ENCODE results near the gene TMA7. TPM values are rescaled to one million over a fixed set of nuclear protein-coding genes. Genes with fewer than 3 reads are reported as not detected.

The TMA7 gene
- total RNA-seq, 1 donor from 2014 or later = 326 TPM

- Mint-ChIP-seq H3K27ac (ENCODE audit: unreplicated experiment) (peak overlapping the region; percentile 61), H3K27me3 (ENCODE audit: unreplicated experiment) (peaks cover 23% of the 10 kb centered on the region), H3K4me1 (ENCODE audit: unreplicated experiment) (peaks cover 36% of the 10 kb centered on the region), H3K9me3 (ENCODE audit: unreplicated experiment) (no peaks in the 10 kb centered on the region), H3K36me3 (ENCODE audit: low read depth, unreplicated experiment) (peaks cover 32% of the 10 kb centered on the region), H3K4me3 (ENCODE audit: unreplicated experiment) (peak overlapping the region; percentile 47)
- DNase-seq (ENCODE audit: low spot score) = no peak
- no peak for TF ChIP-seq CTCF (IDR thresholded peaks at IDR 0.05; ENCODE audit: unreplicated experiment)
Measured at GRCh38 chr3:48469046-48469915, 29.2 kb downstream of the TMA7 start.

GRCh38 chr3:48470286-48470685 lies 30.2 kb downstream of the TMA7 start:
- Mint-ChIP-seq H3K4me1 (ENCODE audit: unreplicated experiment) (peaks cover 34% of the 10 kb centered on the region), H3K27me3 (ENCODE audit: unreplicated experiment) (peaks cover 18% of the 10 kb centered on the region), H3K27ac (ENCODE audit: unreplicated experiment) (peak overlapping the region; percentile 84), H3K4me3 (ENCODE audit: unreplicated experiment) (peak overlapping the region; percentile 76), H3K36me3 (ENCODE audit: low read depth, unreplicated experiment) (peaks cover 38% of the 10 kb centered on the region), H3K9me3 (ENCODE audit: unreplicated experiment) (no peaks in the 10 kb centered on the region)
- TF ChIP-seq CTCF (IDR thresholded peaks at IDR 0.05; ENCODE audit: unreplicated experiment) = no peak
- DNase-seq (ENCODE audit: low spot score) = no peak

GRCh38 chr3:48472673-48472922 lies 32.5 kb downstream of the TMA7 start:
- H3K36me3 Mint-ChIP-seq (ENCODE audit: low read depth, unreplicated experiment) = peaks cover 38% of the 10 kb centered on the region
- no peak for DNase-seq (ENCODE audit: low spot score)
- H3K4me3 Mint-ChIP-seq (ENCODE audit: unreplicated experiment) = peak overlapping the region; percentile 99

GRCh38 chr3:48472923-48473616 lies 33.0 kb downstream of the TMA7 start:
- no peaks in the 10 kb centered on the region for H3K9me3 Mint-ChIP-seq (ENCODE audit: unreplicated experiment)
- peaks cover 14% of the 10 kb centered on the region for H3K4me1 Mint-ChIP-seq (ENCODE audit: unreplicated experiment)
- peak overlapping the region; percentile 100 for H3K27ac Mint-ChIP-seq (ENCODE audit: unreplicated experiment)

More at GRCh38 chr3:48472673-48472922, 32.5 kb downstream of the TMA7 start:
- no peak for TF ChIP-seq CTCF (IDR thresholded peaks at IDR 0.05; ENCODE audit: unreplicated experiment)
- H3K27me3 Mint-ChIP-seq (ENCODE audit: unreplicated experiment) = peaks cover 12% of the 10 kb centered on the region
- H3K27ac Mint-ChIP-seq (ENCODE audit: unreplicated experiment) = peak overlapping the region; percentile 100
- peaks cover 19% of the 10 kb centered on the region for H3K4me1 Mint-ChIP-seq (ENCODE audit: unreplicated experiment)
- no peaks in the 10 kb centered on the region for H3K9me3 Mint-ChIP-seq (ENCODE audit: unreplicated experiment)

More at GRCh38 chr3:48472923-48473616, 33.0 kb downstream of the TMA7 start:
- TF ChIP-seq CTCF (IDR thresholded peaks at IDR 0.05; ENCODE audit: unreplicated experiment) = peak; percentile 46
- peak overlapping the region; percentile 99 for H3K4me3 Mint-ChIP-seq (ENCODE audit: unreplicated experiment)
- peak; percentile 92 for DNase-seq (ENCODE audit: low spot score)
- H3K27me3 Mint-ChIP-seq (ENCODE audit: unreplicated experiment) = peaks cover 12% of the 10 kb centered on the region
- peaks cover 36% of the 10 kb centered on the region for H3K36me3 Mint-ChIP-seq (ENCODE audit: low read depth, unreplicated experiment)
